Measurements from ENCODE around the gene PXN. TPM values are rescaled to one million over a fixed set of nuclear protein-coding genes. Genes with fewer than 3 reads are reported as not detected.

PXN gene
- total RNA-seq, 2 donors from 2014 or later = 133 to 142 TPM

- no peak for TF ChIP-seq CTCF (IDR thresholded peaks at IDR 0.05)
- Histone ChIP-seq H3K27ac (no peak overlapping the region), H3K9me3 (no peaks in the 10 kb centered on the region), H3K4me3 (no peak overlapping the region), H3K36me3 (no peaks in the 10 kb centered on the region), H3K9ac (ENCODE audit: low read depth in 2 of 2, low read length in 2 of 2) (no peak overlapping the region), H3K4me1 (no peaks in the 10 kb centered on the region), H3K27me3 (no peaks in the 10 kb centered on the region)
- no peak for DNase-seq
- intact Hi-C loops (cut with DNase I) = no loop called here
Observed at GRCh38 chr12:120206228-120206627, 59.3 kb downstream of the PXN start.

GRCh38 chr12:120204171-120204570, 61.4 kb downstream of the PXN start:
- intact Hi-C loops (cut with DNase I) = no loop called here
- no peaks in the 10 kb centered on the region for H3K27me3 ChIP-seq
- H3K4me3 ChIP-seq = no peak overlapping the region
- no peaks in the 10 kb centered on the region for H3K36me3 ChIP-seq
- H3K27ac ChIP-seq = no peak overlapping the region
- no peaks in the 10 kb centered on the region for H3K9me3 ChIP-seq
- H3K4me1 ChIP-seq = peaks cover 10% of the 10 kb centered on the region
- no peak for TF ChIP-seq CTCF (IDR thresholded peaks at IDR 0.05)
- DNase-seq = no peak
- H3K9ac ChIP-seq (ENCODE audit: low read depth in 2 of 2, low read length in 2 of 2) = no peak overlapping the region

GRCh38 chr12:120200364-120200800, 65.1 kb downstream of the PXN start:
- H3K4me1 ChIP-seq = peaks cover 11% of the 10 kb centered on the region
- intact Hi-C loops (cut with DNase I) = no loop called here
- no peak for DNase-seq

GRCh38 chr12:120199595-120200306, 65.8 kb downstream of the PXN start:
- DNase-seq = no peak
- H3K9ac ChIP-seq (ENCODE audit: low read depth in 2 of 2, low read length in 2 of 2) = peak overlapping the region; percentile 95
- no peaks in the 10 kb centered on the region for H3K9me3 ChIP-seq
- intact Hi-C loops (cut with DNase I) = no loop called here
- peaks cover 6% of the 10 kb centered on the region for H3K36me3 ChIP-seq
- no peak for TF ChIP-seq CTCF (IDR thresholded peaks at IDR 0.05)
- no peaks in the 10 kb centered on the region for H3K27me3 ChIP-seq
- peak overlapping the region; percentile 92 for H3K27ac ChIP-seq
- H3K4me3 ChIP-seq = peak overlapping the region; percentile 86
- peaks cover 11% of the 10 kb centered on the region for H3K4me1 ChIP-seq

More at GRCh38 chr12:120200364-120200800, 65.1 kb downstream of the PXN start:
- Histone ChIP-seq H3K27ac (peak overlapping the region; percentile 92), H3K36me3 (peaks cover 6% of the 10 kb centered on the region), H3K9ac (ENCODE audit: low read depth in 2 of 2, low read length in 2 of 2) (peak overlapping the region; percentile 95), H3K27me3 (no peaks in the 10 kb centered on the region), H3K4me3 (peak overlapping the region; percentile 86), H3K9me3 (no peaks in the 10 kb centered on the region)
- no peak for TF ChIP-seq CTCF (IDR thresholded peaks at IDR 0.05)

GRCh38 chr12:120199025-120199424, 66.5 kb downstream of the PXN start:
- TF ChIP-seq CTCF (IDR thresholded peaks at IDR 0.05) = no peak
- no peak for DNase-seq
- peak overlapping the region in 1 of 2 donors; percentile 95 for H3K9ac ChIP-seq (ENCODE audit: low read depth in 2 of 2, low read length in 2 of 2)
- peaks cover 11% of the 10 kb centered on the region for H3K4me1 ChIP-seq
- H3K27ac ChIP-seq = peak overlapping the region; percentile 92
- no peaks in the 10 kb centered on the region for H3K27me3 ChIP-seq
- intact Hi-C loops (cut with DNase I) = no loop called here
- H3K9me3 ChIP-seq = no peaks in the 10 kb centered on the region
- H3K36me3 ChIP-seq = peaks cover 6% of the 10 kb centered on the region
- no peak overlapping the region for H3K4me3 ChIP-seq
